Forelimb muscle (tissue), 1 donor: ENCODE data around the gene SNORC. TPM values are rescaled to one million over a fixed set of nuclear protein-coding genes. Genes with fewer than 3 reads are reported as not detected.

Source experiments
- DNase-seq: peaks from one replicate; pipeline ENCODE4 v3.0.0-alpha.2; 2013; ENCODE audit warnings: low read depth
- polyA plus RNA-seq: library from polyadenylated mRNA; unstranded; fragments of 120-200 nt; gene quantifications from one replicate; pipeline ENCODE4 v1.2.1, GENCODE V29; 2013; ENCODE audit not compliant: insufficient read length

SNORC gene
- polyA plus RNA-seq, 1 donor, result 1.4 TPM

DNA sequence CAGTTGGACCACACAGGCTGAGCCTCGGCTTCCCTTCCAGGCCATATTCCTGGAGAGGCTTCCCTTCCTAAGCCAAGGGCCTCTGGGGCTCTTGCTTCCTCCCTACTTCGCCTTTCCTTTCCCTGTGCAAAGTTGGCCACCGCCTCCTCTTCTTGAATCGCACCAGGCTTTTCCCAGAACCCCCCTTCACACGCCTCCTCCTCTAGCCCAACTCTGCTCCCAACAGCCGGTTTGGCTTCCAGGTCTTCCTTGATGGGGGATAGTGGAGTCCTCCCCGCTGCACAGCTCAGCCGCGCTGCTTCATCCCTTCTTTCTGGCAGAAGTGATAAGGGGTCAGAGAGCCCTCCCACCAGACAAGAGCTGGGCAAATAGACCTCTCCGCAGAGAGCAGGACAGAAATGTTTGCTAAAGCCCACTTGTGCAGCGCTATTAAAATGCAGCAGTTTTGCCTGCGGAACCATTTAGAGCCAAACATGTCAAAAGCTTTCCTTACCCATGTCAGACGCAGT, 56.4 kb downstream of the SNORC start:
- peak; percentile 17 for DNase-seq

DNA sequence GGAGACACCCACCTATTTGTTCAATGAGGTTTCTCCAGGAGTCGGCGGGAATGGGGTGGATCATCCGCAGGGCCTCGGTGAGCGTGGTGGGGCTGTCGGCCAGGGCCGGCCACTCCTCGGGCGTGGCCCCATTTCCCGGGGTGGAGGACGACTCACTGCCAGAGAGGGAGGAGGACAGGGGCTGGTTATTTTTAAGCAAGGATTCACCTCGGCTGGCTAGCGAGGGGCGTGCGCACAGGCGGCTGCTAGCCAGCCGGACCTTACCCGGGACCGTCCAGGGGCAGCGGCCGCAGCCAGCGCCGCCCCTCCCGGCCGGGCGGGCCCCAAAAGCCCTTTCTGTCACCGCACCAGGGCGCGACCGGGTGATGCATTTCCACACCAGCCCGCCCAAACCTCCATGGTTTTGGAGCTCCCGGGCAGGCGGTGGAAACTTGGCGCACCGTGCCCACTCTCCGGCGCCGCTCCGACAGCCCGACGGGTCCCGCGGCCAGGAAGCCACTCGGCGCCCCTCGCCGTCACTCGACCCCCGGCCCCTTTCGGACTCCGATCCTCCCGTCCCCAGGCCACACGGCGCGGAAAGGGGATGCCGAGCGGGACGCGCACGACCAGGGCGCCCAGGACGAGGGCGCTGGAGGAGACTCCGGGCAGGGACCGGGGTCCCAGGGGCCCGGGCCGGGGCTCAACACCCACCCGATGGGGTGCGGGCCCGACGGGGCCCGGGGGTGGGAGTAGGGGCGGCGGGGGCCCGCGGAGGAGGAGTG, 57.1 kb downstream of the SNORC start:
- DNase-seq, result no peak

DNA sequence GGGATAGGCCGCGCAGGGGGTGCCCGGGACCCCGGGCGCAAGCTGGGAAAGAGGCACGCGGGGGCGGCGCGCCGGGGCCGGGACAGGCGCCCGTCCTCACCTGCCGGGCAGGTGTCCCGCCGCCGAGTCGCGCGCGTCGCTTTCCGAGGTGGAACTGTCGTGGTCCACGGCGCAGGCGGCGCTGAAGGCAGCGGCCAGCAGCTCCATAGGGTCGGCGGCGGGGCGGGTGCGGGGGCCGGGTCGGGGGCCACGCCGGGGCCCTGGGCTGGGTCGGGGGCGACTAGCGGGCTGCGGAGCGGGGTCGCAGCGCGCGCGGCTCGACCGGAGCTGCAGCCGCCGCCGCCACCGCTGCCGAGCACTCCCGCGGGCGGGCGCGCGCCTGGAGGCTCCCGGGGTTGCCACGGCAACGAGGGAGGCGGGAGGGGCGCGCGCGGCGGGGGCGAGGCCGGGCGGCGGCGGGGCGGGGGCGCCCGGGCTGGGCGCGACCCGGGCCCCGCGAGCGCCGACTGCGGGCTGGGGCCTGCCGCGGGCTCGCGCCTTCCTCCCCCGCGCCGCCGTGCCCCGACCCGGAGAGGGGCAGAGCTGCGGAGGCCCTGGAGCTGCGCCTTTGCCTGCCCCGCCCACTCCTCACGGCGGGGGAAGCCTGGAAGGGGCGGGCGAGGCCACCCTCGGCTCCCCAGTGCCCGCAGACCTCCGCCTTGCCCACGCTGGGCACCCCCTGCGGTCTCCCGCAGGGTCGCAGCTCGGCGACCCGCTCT, 57.9 kb downstream of the SNORC start:
- DNase-seq, result no peak

Other genes with a start within 250 kb of the SNORC start
- gene EFHD1, start 236.7 kb upstream of the SNORC start, polyA plus RNA-seq, result 30.1 TPM
- 39.0 TPM for gene GIGYF2, start 172.9 kb upstream of the SNORC start, polyA plus RNA-seq
- gene KCNJ13, start 93.7 kb upstream of the SNORC start, polyA plus RNA-seq, result 0.33 TPM
- 1.2 TPM for gene NGEF, start 143.0 kb downstream of the SNORC start, polyA plus RNA-seq
- not detected for gene NEU2, start 162.4 kb downstream of the SNORC start, polyA plus RNA-seq
- gene INPP5D, start 190.1 kb downstream of the SNORC start, polyA plus RNA-seq, result 8.3 TPM